ENCODE measurements around the gene HOXB5.

DNA sequence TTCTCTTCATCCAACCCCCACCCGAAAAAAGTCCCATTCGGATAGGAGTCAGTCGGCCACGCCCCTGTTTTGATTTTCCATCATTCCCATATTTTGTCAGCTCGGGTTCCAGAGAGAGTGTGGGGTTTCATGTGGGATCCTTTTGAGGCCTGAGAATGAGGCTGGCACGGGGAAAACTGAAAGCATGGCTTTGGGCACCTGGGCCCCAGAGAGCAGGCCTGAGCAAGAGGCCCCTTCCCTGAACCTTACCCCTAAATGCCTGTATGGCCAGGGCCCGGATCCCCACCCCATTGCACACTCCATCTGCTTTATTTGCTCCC, 10.9 kb downstream of the HOXB5 start:
- TF ChIP-seq POLR2A (IDR thresholded peaks at IDR 0.05) = no peak
- TF ChIP-seq, protein P1, sequence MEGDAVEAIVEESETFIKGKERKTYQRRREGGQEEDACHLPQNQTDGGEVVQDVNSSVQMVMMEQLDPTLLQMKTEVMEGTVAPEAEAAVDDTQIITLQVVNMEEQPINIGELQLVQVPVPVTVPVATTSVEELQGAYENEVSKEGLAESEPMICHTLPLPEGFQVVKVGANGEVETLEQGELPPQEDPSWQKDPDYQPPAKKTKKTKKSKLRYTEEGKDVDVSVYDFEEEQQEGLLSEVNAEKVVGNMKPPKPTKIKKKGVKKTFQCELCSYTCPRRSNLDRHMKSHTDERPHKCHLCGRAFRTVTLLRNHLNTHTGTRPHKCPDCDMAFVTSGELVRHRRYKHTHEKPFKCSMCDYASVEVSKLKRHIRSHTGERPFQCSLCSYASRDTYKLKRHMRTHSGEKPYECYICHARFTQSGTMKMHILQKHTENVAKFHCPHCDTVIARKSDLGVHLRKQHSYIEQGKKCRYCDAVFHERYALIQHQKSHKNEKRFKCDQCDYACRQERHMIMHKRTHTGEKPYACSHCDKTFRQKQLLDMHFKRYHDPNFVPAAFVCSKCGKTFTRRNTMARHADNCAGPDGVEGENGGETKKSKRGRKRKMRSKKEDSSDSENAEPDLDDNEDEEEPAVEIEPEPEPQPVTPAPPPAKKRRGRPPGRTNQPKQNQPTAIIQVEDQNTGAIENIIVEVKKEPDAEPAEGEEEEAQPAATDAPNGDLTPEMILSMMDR (IDR thresholded peaks at IDR 0.05) = no peak
